Measurements from ENCODE around the gene MUC4.

MUC4 gene

GRCh38 chr3:195811756-195812155 is at the start of gene MUC4:
Gene MUC4 (minus strand): TSS chr3:195811929. CDS start chr3:195811817, 112 bp downstream.
- no peak within 1 kb of the TSS for H3K27ac Mint-ChIP-seq
- no peaks in the 10 kb centered on the region for H3K9me3 Mint-ChIP-seq
- no peaks in the 10 kb centered on the region for H3K36me3 Mint-ChIP-seq (ENCODE audit: low read depth)
- peaks cover 2% of the 10 kb centered on the region for H3K27me3 Mint-ChIP-seq (ENCODE audit: low read depth)
- peaks cover 5% of the 10 kb centered on the region for H3K4me1 Mint-ChIP-seq (ENCODE audit: low read depth)
- DNase-seq (ENCODE audit: low spot score), result no peak
- no peak within 1 kb of the TSS for H3K4me3 Mint-ChIP-seq

GRCh38 chr3:195860456-195860855 is 48.7 kb upstream of the MUC4 start:
- Mint-ChIP-seq H3K27ac (no peak overlapping the region), H3K4me1 (ENCODE audit: low read depth) (peaks cover 7% of the 10 kb centered on the region), H3K27me3 (ENCODE audit: low read depth) (no peaks in the 10 kb centered on the region), H3K36me3 (ENCODE audit: low read depth) (peaks cover 6% of the 10 kb centered on the region), H3K4me3 (no peak overlapping the region), H3K9me3 (no peaks in the 10 kb centered on the region)
- no peak for DNase-seq (ENCODE audit: low spot score)

GRCh38 chr3:195859846-195860411 is 48.2 kb upstream of the MUC4 start:
- peaks cover 6% of the 10 kb centered on the region for H3K36me3 Mint-ChIP-seq (ENCODE audit: low read depth)
- H3K4me1 Mint-ChIP-seq (ENCODE audit: low read depth), result peaks cover 7% of the 10 kb centered on the region
- H3K9me3 Mint-ChIP-seq, result no peaks in the 10 kb centered on the region
- H3K27me3 Mint-ChIP-seq (ENCODE audit: low read depth), result no peaks in the 10 kb centered on the region
- H3K4me3 Mint-ChIP-seq, result peak overlapping the region; percentile 74
- H3K27ac Mint-ChIP-seq, result no peak overlapping the region
- DNase-seq (ENCODE audit: low spot score), result no peak

GRCh38 chr3:195859061-195859845 is 47.5 kb upstream of the MUC4 start:
- H3K27ac Mint-ChIP-seq, result peak overlapping the region; percentile 58
- peak overlapping the region; percentile 74 for H3K4me3 Mint-ChIP-seq

GRCh38 chr3:195856410-195857084 is 44.8 kb upstream of the MUC4 start:
- H3K36me3 Mint-ChIP-seq (ENCODE audit: low read depth), result no peaks in the 10 kb centered on the region
- H3K27ac Mint-ChIP-seq, result peak overlapping the region; percentile 15
- peaks cover 10% of the 10 kb centered on the region for H3K4me1 Mint-ChIP-seq (ENCODE audit: low read depth)
- H3K27me3 Mint-ChIP-seq (ENCODE audit: low read depth), result no peaks in the 10 kb centered on the region
- no peak overlapping the region for H3K4me3 Mint-ChIP-seq
- no peaks in the 10 kb centered on the region for H3K9me3 Mint-ChIP-seq
- DNase-seq (ENCODE audit: low spot score), result no peak

More at GRCh38 chr3:195859061-195859845, 47.5 kb upstream of the MUC4 start:
- H3K36me3 Mint-ChIP-seq (ENCODE audit: low read depth), result peaks cover 4% of the 10 kb centered on the region
- peak; percentile 66 for DNase-seq (ENCODE audit: low spot score)
- no peaks in the 10 kb centered on the region for H3K9me3 Mint-ChIP-seq
- H3K27me3 Mint-ChIP-seq (ENCODE audit: low read depth), result no peaks in the 10 kb centered on the region
- H3K4me1 Mint-ChIP-seq (ENCODE audit: low read depth), result peaks cover 6% of the 10 kb centered on the region

- Mint-ChIP-seq H3K4me3 (no peak overlapping the region), H3K4me1 (ENCODE audit: low read depth) (peaks cover 16% of the 10 kb centered on the region), H3K36me3 (ENCODE audit: low read depth) (no peaks in the 10 kb centered on the region), H3K27ac (no peak overlapping the region), H3K9me3 (no peaks in the 10 kb centered on the region), H3K27me3 (ENCODE audit: low read depth) (no peaks in the 10 kb centered on the region)
- no peak for DNase-seq (ENCODE audit: low spot score)
These were observed 44.0 kb upstream of the MUC4 start for GRCh38 chr3:195855471-195856409.

GRCh38 chr3:195854628-195855294 is 43.0 kb upstream of the MUC4 start:
- no peak for DNase-seq (ENCODE audit: low spot score)
- Mint-ChIP-seq H3K9me3 (no peaks in the 10 kb centered on the region), H3K27me3 (ENCODE audit: low read depth) (no peaks in the 10 kb centered on the region), H3K4me1 (ENCODE audit: low read depth) (peaks cover 17% of the 10 kb centered on the region), H3K27ac (no peak overlapping the region), H3K36me3 (ENCODE audit: low read depth) (no peaks in the 10 kb centered on the region), H3K4me3 (no peak overlapping the region)

GRCh38 chr3:195853996-195854395 is 42.3 kb upstream of the MUC4 start:
- Mint-ChIP-seq H3K4me1 (ENCODE audit: low read depth) (peaks cover 15% of the 10 kb centered on the region), H3K27ac (no peak overlapping the region), H3K9me3 (no peaks in the 10 kb centered on the region), H3K27me3 (ENCODE audit: low read depth) (no peaks in the 10 kb centered on the region), H3K4me3 (no peak overlapping the region), H3K36me3 (ENCODE audit: low read depth) (no peaks in the 10 kb centered on the region)
- DNase-seq (ENCODE audit: low spot score), result no peak

- peaks cover 16% of the 10 kb centered on the region for H3K4me1 Mint-ChIP-seq (ENCODE audit: low read depth)
- no peak overlapping the region for H3K27ac Mint-ChIP-seq
- no peaks in the 10 kb centered on the region for H3K27me3 Mint-ChIP-seq (ENCODE audit: low read depth)
- DNase-seq (ENCODE audit: low spot score), result no peak
- no peaks in the 10 kb centered on the region for H3K9me3 Mint-ChIP-seq
- no peak overlapping the region for H3K4me3 Mint-ChIP-seq
- H3K36me3 Mint-ChIP-seq (ENCODE audit: low read depth), result no peaks in the 10 kb centered on the region
These were observed 41.3 kb upstream of the MUC4 start for GRCh38 chr3:195853036-195853435.

GRCh38 chr3:195850857-195851543 is 39.3 kb upstream of the MUC4 start:
- Mint-ChIP-seq H3K36me3 (ENCODE audit: low read depth) (no peaks in the 10 kb centered on the region), H3K27ac (no peak overlapping the region)

GRCh38 chr3:195849322-195850074 is 37.8 kb upstream of the MUC4 start:
- H3K9me3 Mint-ChIP-seq, result no peaks in the 10 kb centered on the region
- H3K4me3 Mint-ChIP-seq, result no peak overlapping the region

More at GRCh38 chr3:195850857-195851543, 39.3 kb upstream of the MUC4 start:
- peaks cover 14% of the 10 kb centered on the region for H3K4me1 Mint-ChIP-seq (ENCODE audit: low read depth)
- peak overlapping the region; percentile 36 for H3K4me3 Mint-ChIP-seq
- DNase-seq (ENCODE audit: low spot score), result peak; percentile 83
- no peaks in the 10 kb centered on the region for H3K9me3 Mint-ChIP-seq
- no peaks in the 10 kb centered on the region for H3K27me3 Mint-ChIP-seq (ENCODE audit: low read depth)

More at GRCh38 chr3:195849322-195850074, 37.8 kb upstream of the MUC4 start:
- H3K27me3 Mint-ChIP-seq (ENCODE audit: low read depth), result no peaks in the 10 kb centered on the region
- H3K27ac Mint-ChIP-seq, result no peak overlapping the region
- no peak for DNase-seq (ENCODE audit: low spot score)
- H3K4me1 Mint-ChIP-seq (ENCODE audit: low read depth), result peaks cover 18% of the 10 kb centered on the region
- H3K36me3 Mint-ChIP-seq (ENCODE audit: low read depth), result no peaks in the 10 kb centered on the region
